ENCODE results near the gene QPCTL. TPM values are rescaled to one million over a fixed set of nuclear protein-coding genes. Genes with fewer than 3 reads are reported as not detected.
A peak's percentile ranks its signal among the peaks of the same experiment; 100 is the strongest.

QPCTL gene
- total and polyA plus RNA-seq, 2 of the 13 experiments (the other 11 are each of a cell fraction or from before 2014, with no cell fraction given): 16.0 to 19.1 TPM

GRCh38 chr19:45730368-45731288 is 38.2 kb downstream of the QPCTL start, which contains the start of gene FBXO46 (continued):
- peak; percentile 81 for TF ChIP-seq TFDP1 (CRISPR knock-in tag; IDR thresholded peaks at IDR 0.05; ENCODE audit: borderline replicate concordance)
- 0 out of 2 replicates have a peak, but pooled peaks have one; percentile 18 for TF ChIP-seq MXD1 (CRISPR knock-in tag; IDR thresholded peaks at IDR 0.05)
- TF ChIP-seq DNMT1 (CRISPR knock-in tag; IDR thresholded peaks at IDR 0.05): no peak
- TF ChIP-seq DBP (CRISPR knock-in tag; IDR thresholded peaks at IDR 0.05; ENCODE audit: not compliant biosample characterization): no peak
- no peak for TF ChIP-seq REXO4 (CRISPR knock-in tag; IDR thresholded peaks at IDR 0.05; ENCODE audit: borderline replicate concordance)
- TF ChIP-seq REST (IDR thresholded peaks at IDR 0.05; ENCODE audit: borderline replicate concordance in 1 of 2, low read depth in 1 of 2, low read length in 2 of 2): no peak
- 0 out of 2 replicates have a peak, but pooled peaks have one; percentile 46 for TF ChIP-seq HOMEZ (CRISPR knock-in tag; IDR thresholded peaks at IDR 0.05; ENCODE audit: low read depth)
- TF ChIP-seq TRIM24 (CRISPR knock-in tag; IDR thresholded peaks at IDR 0.05): no peak
- peak; percentile 67 for TF ChIP-seq SRF (IDR thresholded peaks at IDR 0.05; ENCODE audit: low read depth, low read length)
- TF ChIP-seq AGO1 (IDR thresholded peaks at IDR 0.05; ENCODE audit: low read depth, low read length, poor library complexity, severe bottlenecking): no peak
- no peak for TF ChIP-seq ZNF709 (CRISPR knock-in tag; IDR thresholded peaks at IDR 0.05)
- no peak for TF ChIP-seq ZNF513 (CRISPR knock-in tag; conservative IDR thresholded peaks at IDR 0.05)
- TF ChIP-seq ZNF484 (CRISPR knock-in tag; IDR thresholded peaks at IDR 0.05; ENCODE audit: borderline replicate concordance, low read depth): no peak
- TF ChIP-seq PCBP1 (IDR thresholded peaks at IDR 0.05; ENCODE audit: borderline replicate concordance, low read depth, low read length): peak; percentile 96; the same call in 1 of the 2 replicates
- no peak; the same call in 1 of the 2 replicates for TF ChIP-seq SIN3A (IDR thresholded peaks at IDR 0.05; ENCODE audit: borderline replicate concordance, low read depth, low read length)
- TF ChIP-seq ZNF766 (CRISPR knock-in tag; IDR thresholded peaks at IDR 0.05; ENCODE audit: borderline replicate concordance): no peak
- TF ChIP-seq ATAD3A (CRISPR knock-in tag; IDR thresholded peaks at IDR 0.05): no peak
- peak; percentile 65 for TF ChIP-seq ZNF317 (CRISPR knock-in tag; IDR thresholded peaks at IDR 0.05)
